CD4-positive, alpha-beta T cell (primary cell): ENCODE data around the gene PARD3B. TPM values are rescaled to one million over a fixed set of nuclear protein-coding genes. Genes with fewer than 3 reads are reported as not detected.

Experiments
- ATAC-seq: fragments of 200-7000 bp; cut with Tn5 transposase; one replicate; pipeline ENCODE4 v1.10.0; 2022; ENCODE audit warnings: mild to moderate bottlenecking; ENCODE audit not compliant: poor library complexity
- CTCF ChIA-PET: fragments of 350-600 bp; sonication (Branson Sonifier 250); formaldehyde crosslinking; loops from one replicate; lab custom pipeline; 2021; ENCODE audit warnings: antibody characterized with exemption, inconsistent platforms; lab: Charles Lee
- POLR2A ChIA-PET: fragments of 350-600 bp; sonication (Branson Sonifier 250); formaldehyde crosslinking; loops from one replicate; lab custom pipeline; 2021; ENCODE audit warnings: antibody characterized with exemption, inconsistent platforms; lab: Charles Lee
- DNase-seq, 14 experiments: peaks; one replicate each; pipeline ENCODE4 v3.0.0-alpha.2; 2013 to 2020; ENCODE audit warnings: mixed read lengths in 2 of 14
- H3K27ac ChIP-seq, 2 donors: one replicate each; pipeline versions ENCODE4 v1.5.1 to v1.7.0; 2013; ENCODE audit warnings: low read length in 2 of 2, low read depth in 1 of 2, mild to moderate bottlenecking in 1 of 2
- H3K27me3 ChIP-seq, 2 experiments: 1 replicate in 1 of 2; 2 replicates in 1 of 2; pipeline versions ENCODE4 v1.6.1 to v1.7.0; 2013; ENCODE audit warnings: low read length in 2 of 2, control low read depth in 1 of 2, mild to moderate bottlenecking in 1 of 2, moderate library complexity in 1 of 2; ENCODE audit not compliant: insufficient read depth in 2 of 2, control insufficient read depth in 1 of 2
- H3K36me3 ChIP-seq: one replicate; pipeline ENCODE4 v1.6.1; 2013; ENCODE audit warnings: low read length, control low read depth; ENCODE audit not compliant: insufficient read depth
- H3K4me1 ChIP-seq: one replicate; pipeline ENCODE4 v1.6.1; 2013; ENCODE audit warnings: low read length, control low read depth; ENCODE audit not compliant: insufficient read depth
- H3K4me3 ChIP-seq: one replicate; pipeline ENCODE4 v1.5.1; 2013; ENCODE audit warnings: mild to moderate bottlenecking, low read length, moderate library complexity
- H3K9me3 ChIP-seq, 2 experiments: 1 replicate in 1 of 2; 2 replicates in 1 of 2; pipeline versions ENCODE4 v1.6.1 to v1.7.0; 2013; ENCODE audit warnings: low read length in 2 of 2, mild to moderate bottlenecking in 2 of 2, control low read depth in 1 of 2, moderate library complexity in 1 of 2; ENCODE audit not compliant: control insufficient read depth in 1 of 2, insufficient read depth in 1 of 2
- H3K27ac Mint-ChIP-seq: one replicate; pipeline ENCODE4 v1.8.0; 2020; ENCODE audit warnings: mixed read lengths
- H3K27me3 Mint-ChIP-seq: one replicate; pipeline ENCODE4 v1.8.0; 2021; ENCODE audit warnings: mixed read lengths
- H3K36me3 Mint-ChIP-seq: one replicate; pipeline ENCODE4 v1.8.0; 2021; ENCODE audit warnings: low read depth, mixed read lengths
- H3K4me1 Mint-ChIP-seq: one replicate; pipeline ENCODE4 v1.8.0; 2021; ENCODE audit warnings: low read depth, mixed read lengths
- H3K4me3 Mint-ChIP-seq: one replicate; pipeline ENCODE4 v1.8.0; 2020; ENCODE audit warnings: mild to moderate bottlenecking, mixed read lengths
- H3K9me3 Mint-ChIP-seq: one replicate; pipeline ENCODE4 v1.8.0; 2020; ENCODE audit warnings: mixed read lengths
- intact Hi-C, 2 experiments: fragments of 100-400 bp; cut with DNase I in 1 of 2; cut with micrococcal nuclease in 1 of 2; formaldehyde crosslinking; loops; one replicate each; pipeline versions ENCODE4 v1.15.1 to v1.9.0; 2023 to 2025; cut with DNase I, micrococcal nuclease
- total RNA-seq, 174 experiments: library from RNA in 2 of 174; stranded (reverse) in 2 of 174; gene quantifications; one replicate each; pipeline ENCODE4 v1.2.3 and lab custom pipeline; 2021 to 2026
- TF ChIP-seq, protein P1 (sequence below): fragments of 200-600 bp; IDR thresholded peaks from one replicate; pipeline ENCODE4 v1.8.0; 2022; ENCODE audit warnings: antibody characterized with exemption, mild to moderate bottlenecking

The PARD3B gene
- total RNA-seq, 2 experiments from 2014 or later = 0.87 to 1.9 TPM

DNA sequence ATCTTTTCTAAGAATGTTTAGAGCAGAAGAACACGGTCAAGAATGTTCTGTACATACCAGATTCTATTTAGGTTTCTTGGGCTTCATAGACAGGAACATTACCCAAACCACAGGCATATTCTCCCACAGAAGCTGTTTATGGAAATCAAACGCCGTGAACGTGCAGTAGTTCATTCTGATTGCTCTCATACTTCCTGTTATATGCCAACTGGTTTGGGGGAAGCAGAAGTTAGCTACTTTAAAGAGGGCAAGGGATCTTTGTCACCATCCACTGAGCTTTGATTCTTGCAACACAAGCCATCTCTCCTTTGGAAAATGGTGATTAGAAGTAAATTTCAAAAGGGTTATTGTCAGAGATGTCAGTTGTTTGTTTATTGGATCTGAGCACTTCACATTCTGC lies 954.8 kb downstream of the PARD3B start:
- ChIA-PET CTCF (no interaction called here), POLR2A (no interaction called here)
- no peak for ATAC-seq
- H3K9me3 ChIP-seq = no peaks in the 10 kb centered on the region
- TF ChIP-seq, protein P1, sequence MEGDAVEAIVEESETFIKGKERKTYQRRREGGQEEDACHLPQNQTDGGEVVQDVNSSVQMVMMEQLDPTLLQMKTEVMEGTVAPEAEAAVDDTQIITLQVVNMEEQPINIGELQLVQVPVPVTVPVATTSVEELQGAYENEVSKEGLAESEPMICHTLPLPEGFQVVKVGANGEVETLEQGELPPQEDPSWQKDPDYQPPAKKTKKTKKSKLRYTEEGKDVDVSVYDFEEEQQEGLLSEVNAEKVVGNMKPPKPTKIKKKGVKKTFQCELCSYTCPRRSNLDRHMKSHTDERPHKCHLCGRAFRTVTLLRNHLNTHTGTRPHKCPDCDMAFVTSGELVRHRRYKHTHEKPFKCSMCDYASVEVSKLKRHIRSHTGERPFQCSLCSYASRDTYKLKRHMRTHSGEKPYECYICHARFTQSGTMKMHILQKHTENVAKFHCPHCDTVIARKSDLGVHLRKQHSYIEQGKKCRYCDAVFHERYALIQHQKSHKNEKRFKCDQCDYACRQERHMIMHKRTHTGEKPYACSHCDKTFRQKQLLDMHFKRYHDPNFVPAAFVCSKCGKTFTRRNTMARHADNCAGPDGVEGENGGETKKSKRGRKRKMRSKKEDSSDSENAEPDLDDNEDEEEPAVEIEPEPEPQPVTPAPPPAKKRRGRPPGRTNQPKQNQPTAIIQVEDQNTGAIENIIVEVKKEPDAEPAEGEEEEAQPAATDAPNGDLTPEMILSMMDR = no peak
- no peak overlapping the region for H3K4me3 ChIP-seq
- no peaks in the 10 kb centered on the region for H3K27me3 ChIP-seq
- H3K36me3 ChIP-seq = no peaks in the 10 kb centered on the region
- no peak overlapping the region for H3K27ac ChIP-seq
- Mint-ChIP-seq H3K4me3 (no peak overlapping the region), H3K27me3 (no peaks in the 10 kb centered on the region), H3K9me3 (no peaks in the 10 kb centered on the region), H3K36me3 (no peaks in the 10 kb centered on the region), H3K4me1 (peaks cover 6% of the 10 kb centered on the region), H3K27ac (no peak overlapping the region)
- intact Hi-C loops = no loop called here
- DNase-seq = no peak
- H3K4me1 ChIP-seq = no peaks in the 10 kb centered on the region

DNA sequence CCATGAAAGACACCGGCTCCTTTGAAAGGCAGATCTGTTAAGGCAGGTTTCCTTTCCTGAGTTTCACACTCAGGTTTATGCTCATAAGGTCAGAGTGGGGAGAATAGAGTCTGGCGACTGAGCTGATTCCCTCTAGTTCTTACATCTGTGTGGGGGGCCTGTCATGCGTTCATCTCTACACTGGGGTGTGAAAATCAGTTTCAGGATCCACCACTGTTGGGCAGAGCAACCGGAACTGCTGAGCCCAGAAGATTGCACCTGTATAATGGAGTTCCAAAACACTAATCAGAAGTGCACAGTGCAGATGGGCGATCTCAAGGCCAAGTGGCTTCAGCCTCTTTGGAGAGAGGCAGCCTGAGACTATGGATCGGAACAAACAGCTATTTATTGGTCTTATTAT lies 955.7 kb downstream of the PARD3B start:
- DNase-seq = no peak
- Histone ChIP-seq H3K9me3 (no peaks in the 10 kb centered on the region), H3K27me3 (no peaks in the 10 kb centered on the region), H3K27ac (no peak overlapping the region), H3K4me1 (no peaks in the 10 kb centered on the region), H3K4me3 (no peak overlapping the region), H3K36me3 (no peaks in the 10 kb centered on the region)
- TF ChIP-seq, protein P1 = no peak
- no peaks in the 10 kb centered on the region for H3K9me3 Mint-ChIP-seq
- H3K36me3 Mint-ChIP-seq = no peaks in the 10 kb centered on the region
- H3K4me1 Mint-ChIP-seq = peaks cover 6% of the 10 kb centered on the region
- no peaks in the 10 kb centered on the region for H3K27me3 Mint-ChIP-seq
- POLR2A ChIA-PET = no interaction called here
- no peak overlapping the region for H3K4me3 Mint-ChIP-seq
- CTCF ChIA-PET = interaction anchor here (1.0 kb wide), 1 partner anchor 12 kb away, joined by 3 read pairs; no protein-coding TSS in a partner anchor
- intact Hi-C loops = no loop called here
- no peak for ATAC-seq
- no peak overlapping the region for H3K27ac Mint-ChIP-seq

DNA sequence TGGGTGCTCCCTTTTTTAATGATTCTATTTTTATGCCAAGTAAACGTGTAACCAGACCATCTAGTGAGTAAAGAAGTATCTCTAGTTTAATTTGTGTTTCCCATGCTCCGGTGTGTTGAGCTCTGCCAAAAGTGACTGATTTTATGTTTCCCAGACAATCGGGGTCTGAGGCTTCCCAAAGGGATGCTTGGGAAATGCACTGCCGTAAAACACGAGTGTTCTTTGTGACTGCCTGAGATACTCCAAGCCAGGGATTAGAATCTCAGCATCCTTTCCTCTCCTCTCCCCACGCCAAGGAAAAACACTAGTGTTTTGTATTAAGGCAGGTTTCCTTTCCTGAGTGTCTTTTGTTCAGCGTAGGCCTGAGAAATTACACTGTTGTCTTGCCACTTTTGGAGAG lies 956.6 kb downstream of the PARD3B start:
- TF ChIP-seq, protein P1 = no peak
- Histone ChIP-seq H3K27ac (no peak overlapping the region), H3K27me3 (no peaks in the 10 kb centered on the region), H3K36me3 (no peaks in the 10 kb centered on the region), H3K4me1 (no peaks in the 10 kb centered on the region), H3K9me3 (no peaks in the 10 kb centered on the region), H3K4me3 (no peak overlapping the region)
- H3K27ac Mint-ChIP-seq = no peak overlapping the region
- H3K4me1 Mint-ChIP-seq = peaks cover 6% of the 10 kb centered on the region
- ChIA-PET CTCF (interaction anchor here (1.0 kb wide), 1 partner anchor 11 kb away, joined by 3 read pairs; no protein-coding TSS in a partner anchor), POLR2A (no interaction called here)
- H3K9me3 Mint-ChIP-seq = no peaks in the 10 kb centered on the region
- H3K36me3 Mint-ChIP-seq = no peaks in the 10 kb centered on the region
- no peaks in the 10 kb centered on the region for H3K27me3 Mint-ChIP-seq
- DNase-seq = no peak
- H3K4me3 Mint-ChIP-seq = no peak overlapping the region
- ATAC-seq = no peak
- intact Hi-C loops = no loop called here
